ENCODE measurements around the gene PRKAR1B.

- TF ChIP-seq CTCF (conservative IDR thresholded peaks at IDR 0.05) (no peak), ZFX (IDR thresholded peaks at IDR 0.05) (no peak)
Measured at GRCh38 chr7:635227-635626, 91.9 kb downstream of the PRKAR1B start.

Measured in C4-2B (cell line).